Uterus (tissue), 2 donors: ENCODE measurements around the gene ABCC6.

Source experiments
- CTCF ChIP-seq, 4 experiments: fragments of 200-600 bp in 2 of 4; fragments of 450-650 bp in 2 of 4; sonication (generic) in 2 of 4; IDR thresholded peaks; one replicate each; pipeline ENCODE4 v1.5.1; 2016 to 2019; ENCODE audit warnings: antibody characterized with exemption in 4 of 4, mild to moderate bottlenecking in 2 of 4, moderate library complexity in 1 of 4
- POLR2A ChIP-seq, 2 donors: fragments of 450-650 bp; IDR thresholded peaks; one replicate each; pipeline ENCODE4 v1.6.1; 2016; ENCODE audit warnings: antibody characterized with exemption in 2 of 2, mild to moderate bottlenecking in 1 of 2, moderate library complexity in 1 of 2

GRCh38 chr16:16188827-16189226, 34.5 kb downstream of the ABCC6 start:
- TF ChIP-seq POLR2A (IDR thresholded peaks at IDR 0.05) (no peak), CTCF (IDR thresholded peaks at IDR 0.05) (no peak)
